Trophoblast cell (in vitro differentiated cells and primary cell): ENCODE results near the gene FAM9C.

Source experiments
- DNase-seq, 2 donors: peaks; one replicate each; pipeline ENCODE4 v3.0.0-alpha.2; 2016
- H2AFZ ChIP-seq: 2 replicates; pipeline ENCODE4 v1.6.1; 2013; ENCODE audit warnings: low read length, moderate library complexity, mild to moderate bottlenecking; ENCODE audit not compliant: insufficient read depth, poor library complexity
- H2AK5ac ChIP-seq: 2 replicates; pipeline ENCODE4 v1.6.1; 2013; ENCODE audit warnings: mild to moderate bottlenecking, low read length
- H2BK120ac ChIP-seq: 2 replicates; pipeline ENCODE4 v1.6.1; 2013; ENCODE audit warnings: low read length, mild to moderate bottlenecking, moderate library complexity; ENCODE audit not compliant: insufficient read depth, poor library complexity
- H2BK12ac ChIP-seq: 2 replicates; pipeline ENCODE4 v1.6.1; 2013; ENCODE audit warnings: mild to moderate bottlenecking, low read length, moderate library complexity
- H2BK5ac ChIP-seq: 2 replicates; pipeline ENCODE4 v1.6.1; 2013; ENCODE audit warnings: low read length, low read depth, moderate library complexity, mild to moderate bottlenecking; ENCODE audit not compliant: poor library complexity
- H3K14ac ChIP-seq: 2 replicates; pipeline ENCODE4 v1.6.1; 2013; ENCODE audit warnings: mild to moderate bottlenecking, low read length
- H3K18ac ChIP-seq: 2 replicates; pipeline ENCODE4 v1.6.1; 2013; ENCODE audit warnings: mild to moderate bottlenecking, low read length
- H3K23ac ChIP-seq: 2 replicates; pipeline ENCODE4 v1.6.1; 2013; ENCODE audit warnings: low read length
- H3K27ac ChIP-seq: 2 replicates; pipeline ENCODE4 v1.5.1; 2013; ENCODE audit warnings: low read depth, mild to moderate bottlenecking, inconsistent platforms, low read length, moderate library complexity
- H3K27me3 ChIP-seq: 2 replicates; pipeline ENCODE4 v1.6.1; 2013; ENCODE audit warnings: inconsistent platforms, mild to moderate bottlenecking, low read length, moderate library complexity; ENCODE audit not compliant: insufficient read depth
- H3K36me3 ChIP-seq, 2 experiments: 1 replicate in 1 of 2; 2 replicates in 1 of 2; pipeline ENCODE4 v1.6.1; 2013; ENCODE audit warnings: low read length in 2 of 2, mild to moderate bottlenecking in 2 of 2, moderate library complexity in 1 of 2; ENCODE audit not compliant: insufficient read depth in 2 of 2, control insufficient read depth in 1 of 2
- H3K4ac ChIP-seq: 2 replicates; pipeline ENCODE4 v1.6.1; 2013; ENCODE audit warnings: low read depth, mild to moderate bottlenecking, low read length, moderate library complexity
- H3K4me1 ChIP-seq, 2 experiments: 1 replicate in 1 of 2; 2 replicates in 1 of 2; pipeline ENCODE4 v1.6.1; 2013; ENCODE audit warnings: low read length in 2 of 2, mild to moderate bottlenecking in 2 of 2, moderate library complexity in 1 of 2; ENCODE audit not compliant: insufficient read depth in 2 of 2, control insufficient read depth in 1 of 2
- H3K4me2 ChIP-seq: 2 replicates; pipeline ENCODE4 v1.6.1; 2013; ENCODE audit warnings: inconsistent platforms, mild to moderate bottlenecking, low read length, moderate library complexity
- H3K4me3 ChIP-seq: 2 replicates; pipeline ENCODE4 v1.5.1; 2013; ENCODE audit warnings: mild to moderate bottlenecking, low read depth, low read length, inconsistent platforms
- H3K79me1 ChIP-seq: one replicate; pipeline ENCODE4 v1.6.1; 2013; ENCODE audit warnings: low read length
- H3K79me2 ChIP-seq: 2 replicates; pipeline ENCODE4 v1.6.1; 2013; ENCODE audit warnings: low read length, mild to moderate bottlenecking; ENCODE audit not compliant: control insufficient read depth, insufficient read depth, poor library complexity
- H3K9ac ChIP-seq: 2 replicates; pipeline ENCODE4 v1.6.1; 2013; ENCODE audit warnings: mild to moderate bottlenecking, low read length
- H3K9me3 ChIP-seq: 2 replicates; pipeline ENCODE4 v1.6.1; 2013; ENCODE audit warnings: low read depth, mild to moderate bottlenecking, control low read depth, inconsistent platforms, low read length; ENCODE audit not compliant: insufficient read depth
- H4K12ac ChIP-seq: 2 replicates; pipeline ENCODE4 v1.6.1; 2013; ENCODE audit warnings: low read depth, mild to moderate bottlenecking, low read length, moderate library complexity
- H4K8ac ChIP-seq: 2 replicates; pipeline ENCODE4 v1.6.1; 2013; ENCODE audit warnings: low read depth, mild to moderate bottlenecking, low read length, moderate library complexity
- H4K91ac ChIP-seq: one replicate; pipeline ENCODE4 v1.6.1; 2013; ENCODE audit warnings: low read depth, mild to moderate bottlenecking, low read length, moderate library complexity
- WGBS: extraction: QIAGEN DNeasy Blood & Tissue Kit; methylation state at CpG from one replicate; pipeline ENCODE4 v1.1.7; 2013; ENCODE audit warnings: missing lambda C conversion rate; ENCODE audit not compliant: insufficient read length, insufficient coverage; ENCODE audit errors: extremely low coverage; 5-methylcytosine and 5-hydroxymethylcytosine counted together

Gene FAM9C

GRCh38 chrX:13046141-13046855 is 1.9 kb upstream of the FAM9C start:
- Histone ChIP-seq H4K12ac (no peak overlapping the region), H3K4ac (no peak overlapping the region), H2BK5ac (no peak overlapping the region), H2AK5ac (no peak overlapping the region), H3K4me3 (no peak overlapping the region), H3K9me3 (no peaks in the 10 kb centered on the region), H3K36me3 (no peaks in the 10 kb centered on the region), H2BK12ac (no peak overlapping the region), H3K14ac (no peak overlapping the region), H3K27me3 (no peaks in the 10 kb centered on the region), H3K79me2 (no peaks in the 10 kb centered on the region), H3K18ac (no peak overlapping the region), H3K79me1 (no peaks in the 10 kb centered on the region), H3K9ac (no peak overlapping the region), H3K4me2 (no peak overlapping the region), H4K91ac (no peak overlapping the region), H3K23ac (no peak overlapping the region), H3K4me1 (no peaks in the 10 kb centered on the region), H4K8ac (no peak overlapping the region), H3K27ac (no peak overlapping the region), H2AFZ (no peak overlapping the region), H2BK120ac (no peak overlapping the region)
- WGBS = no CpG with 5 or more reads among the region's 1 CpG
- DNase-seq = no peak

GRCh38 chrX:13043938-13044337 is 482 bp downstream of the FAM9C start:
- no CpG with 5 or more reads among the region's 25 CpGs for WGBS
- Histone ChIP-seq H2AFZ (no peak overlapping the region), H4K12ac (no peak overlapping the region), H3K4me1 (no peaks in the 10 kb centered on the region), H2AK5ac (no peak overlapping the region), H3K36me3 (no peaks in the 10 kb centered on the region), H3K9ac (no peak overlapping the region), H3K23ac (no peak overlapping the region), H2BK5ac (no peak overlapping the region), H3K27me3 (no peaks in the 10 kb centered on the region), H2BK12ac (no peak overlapping the region), H3K79me2 (no peaks in the 10 kb centered on the region), H3K4me3 (no peak overlapping the region), H2BK120ac (no peak overlapping the region), H3K18ac (no peak overlapping the region), H4K91ac (no peak overlapping the region), H4K8ac (no peak overlapping the region), H3K79me1 (no peaks in the 10 kb centered on the region), H3K4ac (no peak overlapping the region), H3K9me3 (no peaks in the 10 kb centered on the region), H3K14ac (no peak overlapping the region), H3K27ac (no peak overlapping the region), H3K4me2 (no peak overlapping the region)
- DNase-seq = no peak

GRCh38 chrX:13043138-13043537 is 1.3 kb downstream of the FAM9C start:
- H3K36me3 ChIP-seq = no peaks in the 10 kb centered on the region
- no peak overlapping the region for H2BK5ac ChIP-seq
- H4K91ac ChIP-seq = no peak overlapping the region
- no peak overlapping the region for H3K4me3 ChIP-seq
- no peaks in the 10 kb centered on the region for H3K9me3 ChIP-seq
- H3K18ac ChIP-seq = no peak overlapping the region
- H4K8ac ChIP-seq = no peak overlapping the region
- no peak for DNase-seq
- H4K12ac ChIP-seq = no peak overlapping the region
- WGBS = no CpG with 5 or more reads among the region's 10 CpGs
- no peak overlapping the region for H3K14ac ChIP-seq
- H3K4ac ChIP-seq = no peak overlapping the region
- H2BK120ac ChIP-seq = no peak overlapping the region
- no peak overlapping the region for H2AK5ac ChIP-seq
- no peak overlapping the region for H3K27ac ChIP-seq
- H3K79me2 ChIP-seq = no peaks in the 10 kb centered on the region
- no peak overlapping the region for H2BK12ac ChIP-seq
- H3K23ac ChIP-seq = no peak overlapping the region
- H2AFZ ChIP-seq = no peak overlapping the region
- no peaks in the 10 kb centered on the region for H3K27me3 ChIP-seq
- no peaks in the 10 kb centered on the region for H3K4me1 ChIP-seq
- no peaks in the 10 kb centered on the region for H3K79me1 ChIP-seq
- no peak overlapping the region for H3K9ac ChIP-seq
- no peak overlapping the region for H3K4me2 ChIP-seq

- Histone ChIP-seq H2AK5ac (no peak overlapping the region), H2AFZ (no peak overlapping the region), H3K18ac (no peak overlapping the region), H3K4ac (no peak overlapping the region), H2BK5ac (no peak overlapping the region), H3K27ac (no peak overlapping the region), H3K9ac (no peak overlapping the region), H3K4me3 (no peak overlapping the region), H4K91ac (no peak overlapping the region), H4K12ac (no peak overlapping the region), H3K4me1 (no peaks in the 10 kb centered on the region), H2BK12ac (no peak overlapping the region), H3K9me3 (no peaks in the 10 kb centered on the region), H4K8ac (no peak overlapping the region), H3K36me3 (no peaks in the 10 kb centered on the region), H3K23ac (no peak overlapping the region), H3K79me2 (no peaks in the 10 kb centered on the region), H3K27me3 (no peaks in the 10 kb centered on the region), H3K79me1 (no peaks in the 10 kb centered on the region), H2BK120ac (no peak overlapping the region), H3K14ac (no peak overlapping the region), H3K4me2 (no peak overlapping the region)
- DNase-seq = no peak
- no CpG with 5 or more reads among the region's 3 CpGs for WGBS
These were observed 7.5 kb downstream of the FAM9C start for GRCh38 chrX:13036896-13037295.
